Adipocyte (in vitro differentiated cells): Measurements from ENCODE around the gene MAD2L2.
A peak's percentile ranks its signal among the peaks of the same experiment; 100 is the strongest.

Experiments used
- DNase-seq: peaks from one replicate; pipeline ENCODE4 v3.0.0-alpha.2; 2015; ENCODE audit warnings: low read depth
- H3K27me3 ChIP-seq: replicated peaks from 2 replicates; pipeline ENCODE4 v1.7.0; 2013; ENCODE audit warnings: mild to moderate bottlenecking, low read length, moderate library complexity; ENCODE audit not compliant: control insufficient read depth, insufficient read depth
- H3K36me3 ChIP-seq: 2 replicates; pipeline ENCODE4 v1.7.0; 2013; ENCODE audit warnings: low read length, mild to moderate bottlenecking, moderate library complexity; ENCODE audit not compliant: control insufficient read depth, insufficient read depth, severe bottlenecking
- H3K4me1 ChIP-seq: 2 replicates; pipeline ENCODE4 v1.7.0; 2013; ENCODE audit warnings: mild to moderate bottlenecking, low read length, moderate library complexity; ENCODE audit not compliant: control insufficient read depth, insufficient read depth
- H3K4me3 ChIP-seq: 2 replicates; pipeline ENCODE4 v1.7.0; 2013; ENCODE audit warnings: mild to moderate bottlenecking, low read length, moderate library complexity
- H3K9ac ChIP-seq: 2 replicates; pipeline ENCODE4 v1.7.0; 2013; ENCODE audit warnings: mild to moderate bottlenecking, low read length, moderate library complexity
- H3K9me3 ChIP-seq: 2 replicates; pipeline ENCODE4 v1.7.0; 2013; ENCODE audit warnings: mild to moderate bottlenecking, low read length, moderate library complexity; ENCODE audit not compliant: control insufficient read depth

The MAD2L2 gene

DNA sequence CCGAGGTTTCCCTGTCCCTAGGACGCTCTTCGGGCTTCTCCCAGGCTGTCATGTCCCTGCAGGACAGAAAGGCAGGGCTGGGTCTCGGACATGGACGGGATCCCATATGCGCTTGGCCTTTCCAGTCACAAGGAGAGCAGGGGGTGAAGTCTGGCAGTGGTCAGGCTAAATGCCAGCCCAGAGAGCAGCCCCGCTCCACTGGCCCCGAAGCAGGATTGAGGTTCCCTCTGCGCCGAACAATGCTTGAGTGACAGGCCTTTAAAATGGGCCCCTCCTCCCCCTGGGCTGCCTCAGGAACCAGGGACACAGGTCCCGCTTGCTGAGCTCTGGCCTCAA is 23.2 kb upstream of the MAD2L2 start:
- DNase-seq = no peak
- H3K4me1 ChIP-seq = no peaks in the 10 kb centered on the region
- no peak overlapping the region for H3K9ac ChIP-seq
- no peaks in the 10 kb centered on the region for H3K36me3 ChIP-seq
- H3K4me3 ChIP-seq = no peak overlapping the region
- peaks cover 82% of the 10 kb centered on the region for H3K27me3 ChIP-seq
- H3K9me3 ChIP-seq = no peaks in the 10 kb centered on the region

DNA sequence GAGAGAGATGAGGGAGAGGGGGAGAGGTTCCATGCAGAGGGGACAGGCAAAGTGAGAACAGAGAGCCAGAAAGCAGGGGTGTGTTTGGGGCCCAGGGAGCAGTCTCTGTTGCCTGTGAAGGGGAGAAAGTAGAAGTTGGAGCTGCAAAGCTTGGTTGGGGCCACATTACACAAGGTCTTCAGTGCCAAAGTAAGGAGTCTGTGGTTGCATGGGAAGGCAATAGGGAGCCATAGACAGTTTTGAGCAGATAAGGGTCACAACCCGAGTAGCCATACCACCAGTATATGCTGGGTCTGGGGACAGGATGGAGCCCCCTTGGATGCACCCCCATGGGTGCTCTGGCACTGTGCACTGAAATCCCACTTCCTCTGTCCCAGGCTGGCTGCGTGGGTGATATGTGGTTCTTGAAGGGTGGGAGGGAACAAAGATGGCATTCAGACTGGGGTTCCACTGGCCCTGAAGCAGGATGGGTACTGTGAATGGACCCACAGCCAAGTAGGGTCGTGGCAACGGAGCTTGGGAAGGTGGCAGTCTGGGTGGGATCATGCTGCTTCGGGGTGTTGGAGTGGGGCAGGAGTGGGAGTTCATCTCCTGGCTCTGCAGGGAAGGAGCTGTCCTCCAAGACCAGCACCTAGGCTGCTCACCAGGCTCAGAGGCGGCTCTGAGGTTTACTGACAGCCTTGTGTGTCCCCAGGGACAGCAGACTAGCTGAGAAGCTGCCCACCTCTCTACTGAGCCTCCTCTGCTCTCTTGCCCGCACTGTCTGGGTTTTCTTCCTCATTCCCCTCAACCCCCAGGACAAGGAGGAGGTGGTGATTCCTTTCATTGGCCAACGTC is 22.6 kb upstream of the MAD2L2 start:
- H3K36me3 ChIP-seq = no peaks in the 10 kb centered on the region
- H3K4me3 ChIP-seq = no peak overlapping the region
- H3K9me3 ChIP-seq = no peaks in the 10 kb centered on the region
- no peak overlapping the region for H3K9ac ChIP-seq
- no peaks in the 10 kb centered on the region for H3K4me1 ChIP-seq
- peaks cover 82% of the 10 kb centered on the region for H3K27me3 ChIP-seq
- no peak for DNase-seq

DNA sequence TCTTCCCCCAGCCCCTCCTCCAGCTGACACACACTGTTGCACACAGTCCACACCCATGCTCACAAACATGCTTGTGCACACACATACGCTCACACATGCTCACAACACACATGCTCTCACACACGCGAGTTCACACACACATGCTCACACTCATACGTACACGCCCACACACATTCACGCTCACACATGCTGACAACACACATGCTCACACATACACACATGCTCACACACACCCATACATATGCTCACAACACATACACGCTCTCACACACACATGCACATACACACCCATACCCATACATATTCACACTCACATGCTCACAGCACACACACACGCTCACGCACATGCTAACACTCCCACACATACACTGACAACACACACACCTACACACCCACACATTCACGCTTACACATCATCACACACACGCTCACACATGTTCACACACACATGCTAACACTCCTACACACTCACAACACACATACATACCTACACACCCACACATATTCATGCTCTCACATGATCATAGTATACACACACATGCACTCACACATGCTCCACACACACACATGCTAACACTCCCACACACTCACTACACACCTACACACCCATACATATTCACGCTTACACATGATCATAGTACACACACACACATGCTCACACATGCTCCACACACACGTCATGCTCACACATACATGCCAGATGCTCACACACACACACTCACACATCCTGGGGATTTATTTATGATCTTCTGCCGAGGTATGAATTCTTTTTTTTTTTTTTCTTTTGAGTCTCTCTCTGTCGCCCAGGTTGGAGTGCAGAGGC is 21.2 kb upstream of the MAD2L2 start:
- DNase-seq = no peak
- peaks cover 84% of the 10 kb centered on the region for H3K27me3 ChIP-seq
- no peak overlapping the region for H3K4me3 ChIP-seq
- no peaks in the 10 kb centered on the region for H3K36me3 ChIP-seq
- no peak overlapping the region for H3K9ac ChIP-seq
- H3K9me3 ChIP-seq = no peaks in the 10 kb centered on the region
- H3K4me1 ChIP-seq = no peaks in the 10 kb centered on the region

DNA sequence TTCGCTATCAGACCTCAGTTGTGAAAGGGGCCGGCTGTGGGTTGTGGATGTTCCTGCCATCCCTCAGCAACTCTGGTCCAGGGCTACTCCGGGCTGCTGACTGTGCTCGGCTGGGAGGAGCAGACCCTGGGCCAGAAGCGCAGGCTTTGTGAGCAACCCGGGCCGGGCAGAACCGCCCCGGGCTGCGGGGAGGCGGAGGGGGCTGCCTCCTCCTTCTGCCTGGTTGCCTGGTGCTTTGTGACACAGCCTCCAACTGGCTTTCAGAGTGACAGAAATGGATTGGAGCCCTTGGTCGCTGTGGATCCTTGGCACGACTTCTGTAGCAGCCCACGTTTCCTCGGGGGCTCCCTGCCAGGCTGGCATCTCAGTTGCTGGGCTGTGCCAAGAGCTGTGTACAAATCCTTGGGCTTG is 20.6 kb upstream of the MAD2L2 start:
- Histone ChIP-seq H3K4me1 (no peaks in the 10 kb centered on the region), H3K9me3 (no peaks in the 10 kb centered on the region), H3K27me3 (peaks cover 84% of the 10 kb centered on the region), H3K36me3 (no peaks in the 10 kb centered on the region), H3K9ac (no peak overlapping the region), H3K4me3 (no peak overlapping the region)
- DNase-seq = peak; percentile 35

DNA sequence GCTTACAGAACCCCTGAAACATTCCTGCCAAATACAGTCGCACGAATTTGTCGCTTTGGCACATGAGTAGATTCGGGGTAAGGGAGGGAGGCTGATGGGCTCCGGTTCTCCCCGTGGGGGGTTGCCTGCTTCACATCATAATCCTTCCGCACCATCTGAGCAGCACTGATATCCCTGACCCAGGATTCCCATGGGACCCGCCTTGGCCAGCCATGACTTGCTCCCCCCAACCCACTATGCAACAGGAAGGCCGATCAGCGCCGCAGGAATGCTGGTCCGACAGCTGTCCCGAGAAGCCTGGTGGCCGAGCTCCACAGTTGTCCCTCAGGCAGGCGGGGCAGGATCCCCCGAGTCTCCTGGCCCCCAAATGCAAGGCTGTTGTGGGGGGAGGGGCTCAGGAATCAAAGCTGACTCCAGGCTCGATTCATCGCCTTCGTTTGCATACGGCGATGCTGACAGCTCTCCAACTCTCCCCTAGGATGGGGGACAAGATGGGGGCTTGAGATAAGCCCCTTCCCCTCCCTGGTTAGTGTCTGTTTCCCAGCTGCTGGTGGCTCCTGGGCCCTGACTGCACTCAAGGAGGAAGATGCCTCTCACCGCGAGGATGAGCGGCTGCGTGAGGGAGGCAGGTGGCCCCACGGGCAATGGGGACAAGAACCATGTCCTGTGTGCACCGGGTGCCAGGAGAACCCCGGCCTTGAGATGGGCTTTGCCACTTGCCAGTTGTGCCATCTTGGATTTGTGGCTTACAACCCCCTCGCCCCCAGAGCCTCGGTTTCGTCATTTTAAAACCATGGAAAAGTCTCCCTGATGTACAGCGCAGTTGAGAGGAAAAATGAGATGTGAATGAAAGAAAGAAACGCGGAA is 19.9 kb upstream of the MAD2L2 start:
- Histone ChIP-seq H3K27me3 (peaks cover 81% of the 10 kb centered on the region), H3K9me3 (no peaks in the 10 kb centered on the region), H3K36me3 (no peaks in the 10 kb centered on the region), H3K4me1 (no peaks in the 10 kb centered on the region), H3K4me3 (no peak overlapping the region), H3K9ac (no peak overlapping the region)
- no peak for DNase-seq

DNA sequence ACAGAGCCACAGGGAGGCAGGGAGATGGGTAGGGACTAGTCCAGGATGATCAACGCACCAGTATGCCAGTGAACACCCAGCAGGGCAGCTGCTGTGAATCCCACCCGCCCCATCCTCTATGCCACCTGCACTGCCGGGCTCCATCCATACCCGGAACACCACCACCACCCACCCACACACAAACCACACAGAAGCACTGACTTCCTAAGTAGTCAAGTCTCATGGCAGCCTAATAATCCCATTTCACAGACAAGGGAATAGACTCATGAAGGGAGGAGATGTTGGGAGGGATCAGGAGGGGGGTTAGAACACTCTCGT is 16.9 kb upstream of the MAD2L2 start:
- Histone ChIP-seq H3K4me1 (peaks cover 4% of the 10 kb centered on the region), H3K36me3 (no peaks in the 10 kb centered on the region), H3K9me3 (no peaks in the 10 kb centered on the region), H3K9ac (no peak overlapping the region), H3K27me3 (peaks cover 66% of the 10 kb centered on the region), H3K4me3 (no peak overlapping the region)
- no peak for DNase-seq

DNA sequence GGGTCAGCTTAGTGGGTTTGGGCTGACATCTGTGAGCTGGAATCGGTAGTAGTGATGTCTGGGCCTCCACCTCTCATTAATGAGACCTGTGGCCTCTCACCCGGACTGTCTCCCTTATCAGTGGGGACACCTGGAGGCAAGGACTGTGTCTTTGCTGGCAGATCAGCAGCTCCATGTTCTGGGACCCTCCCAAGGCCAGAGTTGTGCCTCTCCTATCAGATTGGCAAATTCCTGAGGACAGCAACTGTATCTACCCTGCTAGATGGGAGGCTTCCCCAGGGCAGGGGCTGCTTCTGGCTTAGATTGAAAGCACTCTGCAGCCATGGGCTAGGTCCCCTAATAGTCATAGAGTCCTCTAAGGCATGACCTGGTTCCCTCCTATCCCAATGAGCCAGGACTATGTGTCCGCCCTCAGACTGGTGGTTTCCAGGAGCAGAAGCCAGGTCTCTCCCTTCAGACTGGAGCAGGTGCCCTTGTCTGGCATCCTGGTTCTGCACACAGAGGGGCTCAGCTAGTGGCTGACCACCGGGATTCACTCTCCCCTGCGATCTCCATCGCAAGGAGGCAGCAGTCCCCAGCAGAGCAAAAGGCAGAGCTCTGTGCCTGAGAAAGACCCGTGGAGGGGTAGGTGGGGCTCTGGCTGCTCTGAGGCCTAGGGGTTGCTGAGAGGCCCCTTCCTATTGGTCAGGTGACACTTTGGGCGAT is 16.4 kb upstream of the MAD2L2 start:
- H3K36me3 ChIP-seq = no peaks in the 10 kb centered on the region
- no peak overlapping the region for H3K9ac ChIP-seq
- H3K9me3 ChIP-seq = no peaks in the 10 kb centered on the region
- H3K4me3 ChIP-seq = no peak overlapping the region
- H3K4me1 ChIP-seq = peaks cover 4% of the 10 kb centered on the region
- H3K27me3 ChIP-seq = peaks cover 61% of the 10 kb centered on the region
- no peak for DNase-seq

DNA sequence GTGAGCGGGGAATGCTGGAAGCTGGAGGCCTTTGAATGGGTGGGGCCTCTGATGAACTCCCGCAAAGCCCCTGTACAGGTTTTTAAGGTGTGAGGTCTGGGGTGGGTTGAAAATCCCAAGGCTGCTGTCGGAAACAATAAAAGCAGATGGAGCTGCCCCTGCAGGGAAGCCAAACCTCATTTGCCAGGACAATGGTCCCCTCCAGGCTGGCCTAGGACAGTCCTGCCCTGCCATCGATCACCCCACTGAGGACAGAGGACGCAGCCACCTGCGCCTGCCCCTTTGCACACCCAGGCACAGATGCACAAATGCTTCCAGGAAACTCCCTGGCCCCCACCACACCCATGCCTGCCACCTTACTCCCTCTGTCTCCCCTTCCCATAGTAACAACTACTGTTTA is 14.9 kb upstream of the MAD2L2 start:
- DNase-seq = no peak
- Histone ChIP-seq H3K27me3 (peaks cover 51% of the 10 kb centered on the region), H3K36me3 (no peaks in the 10 kb centered on the region), H3K4me3 (no peak overlapping the region), H3K4me1 (peaks cover 4% of the 10 kb centered on the region), H3K9ac (no peak overlapping the region), H3K9me3 (no peaks in the 10 kb centered on the region)

DNA sequence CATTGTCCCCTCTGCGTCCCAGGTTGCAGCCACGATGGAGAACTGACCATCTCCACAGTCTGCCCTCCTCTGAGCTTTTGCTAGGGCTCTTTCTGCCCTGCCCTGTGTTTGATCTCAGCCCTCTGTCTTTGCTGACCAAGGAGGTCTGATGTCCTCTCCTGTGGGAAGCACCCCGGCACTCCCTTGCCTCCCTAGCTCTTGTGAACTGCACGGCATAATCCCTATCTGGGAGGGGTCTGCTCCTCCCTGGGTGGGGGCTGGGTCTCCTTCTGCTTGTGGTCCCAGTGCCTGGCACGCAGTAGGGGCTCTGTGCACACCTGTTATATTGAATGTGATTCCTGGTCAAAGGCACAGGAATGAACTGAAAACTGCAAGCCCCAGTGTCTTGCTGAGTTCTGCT is 13.0 kb upstream of the MAD2L2 start:
- Histone ChIP-seq H3K9me3 (no peaks in the 10 kb centered on the region), H3K27me3 (peaks cover 56% of the 10 kb centered on the region), H3K9ac (no peak overlapping the region), H3K4me1 (peaks cover 4% of the 10 kb centered on the region), H3K4me3 (no peak overlapping the region), H3K36me3 (no peaks in the 10 kb centered on the region)
- no peak for DNase-seq

DNA sequence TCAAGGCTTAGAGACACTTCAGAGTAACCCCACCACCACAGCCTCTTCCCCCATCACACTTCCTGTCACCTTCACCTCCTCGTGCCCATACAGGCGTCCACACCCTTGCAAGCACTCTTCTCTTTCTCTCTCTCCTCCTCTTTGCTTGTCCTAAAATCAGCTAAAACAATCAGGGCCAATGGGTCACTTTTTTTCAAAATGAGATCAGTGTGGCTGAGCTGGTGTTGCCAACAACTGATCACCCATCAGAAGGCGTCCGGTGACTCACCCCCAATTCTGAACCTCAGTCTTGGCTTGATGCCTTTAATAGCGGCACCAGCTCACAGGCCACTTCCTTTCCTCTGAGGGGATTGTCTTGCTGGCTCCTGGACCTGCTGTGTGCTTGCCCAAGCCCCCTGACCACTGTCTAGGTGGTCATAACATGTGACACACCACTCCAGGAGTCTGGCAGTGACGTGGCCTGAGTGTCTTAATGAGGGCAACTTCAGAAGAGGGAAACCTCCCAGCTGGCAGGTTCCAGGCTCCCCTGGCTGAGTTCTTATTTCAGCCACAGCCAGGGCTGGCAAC is 12.2 kb upstream of the MAD2L2 start:
- peak; percentile 64 for DNase-seq

More for the DNA sequence above, 12.2 kb upstream of the MAD2L2 start:
- H3K4me1 ChIP-seq = peaks cover 4% of the 10 kb centered on the region
- peaks cover 54% of the 10 kb centered on the region for H3K27me3 ChIP-seq
- no peak overlapping the region for H3K4me3 ChIP-seq
- H3K36me3 ChIP-seq = no peaks in the 10 kb centered on the region
- H3K9me3 ChIP-seq = no peaks in the 10 kb centered on the region
- no peak overlapping the region for H3K9ac ChIP-seq
